Pancreas (tissue), 10 donors: ENCODE measurements around the gene KHNYN. TPM values are rescaled to one million over a fixed set of nuclear protein-coding genes. Genes with fewer than 3 reads are reported as not detected.

Source experiments
- ATAC-seq, 4 donors: fragments of 200-7000 bp; cut with Tn5 transposase; one replicate each; pipeline versions ENCODE4 v1.8.0 to v1.9.1; 2020; ENCODE audit warnings: mild to moderate bottlenecking in 4 of 4, moderate library complexity in 4 of 4
- DNase-seq, 6 donors: peaks; one replicate each; pipeline ENCODE4 v3.0.0-alpha.2; 2020
- FAIRE-seq: peaks from 2 replicates; lab custom pipeline; 2012; peaks lifted over from hg19 to GRCh38; lab: Jason Lieb, UNC
- H3K27ac ChIP-seq, 4 donors: fragments of 200-600 bp; sonication (generic); 1 replicate in 3 of 4; 2 replicates in 1 of 4; pipeline versions ENCODE4 v1.5.0 to v1.8.0; 2020
- H3K27me3 ChIP-seq, 4 donors: fragments of 200-600 bp; one replicate each; pipeline ENCODE4 v1.8.0; 2021
- H3K36me3 ChIP-seq, 3 donors: fragments of 200-600 bp; sonication (generic) in 1 of 3; one replicate each; pipeline versions ENCODE4 v1.5.0 to v1.8.0; 2020 to 2021
- H3K4me1 ChIP-seq, 3 donors: fragments of 200-600 bp; one replicate each; pipeline ENCODE4 v1.8.0; 2021
- H3K4me3 ChIP-seq, 4 donors: fragments of 200-600 bp; sonication (generic) in 2 of 4; one replicate each; pipeline versions ENCODE4 v1.5.0 to v1.8.0; 2020 to 2021
- H3K9me3 ChIP-seq, 4 donors: fragments of 200-600 bp; one replicate each; pipeline ENCODE4 v1.8.0; 2021
- WGBS, 2 donors: extraction: QIAGEN DNeasy Blood & Tissue Kit; methylation state at CpG; one replicate each; pipeline ENCODE4 v1.1.7; 2013; 5-methylcytosine and 5-hydroxymethylcytosine counted together
- intact Hi-C, 3 donors: fragments of 100-400 bp; cut with DNase I; formaldehyde crosslinking; loops; one replicate each; pipeline versions ENCODE4 v1.11.1 to v1.14.2; 2022
- polyA plus RNA-seq, 2 donors: library from polyadenylated mRNA; stranded (reverse); fragments of 200-250 nt; gene quantifications; one replicate each; pipeline ENCODE4 v1.2.3, GENCODE V29; 2013
- total RNA-seq, 6 donors: library from RNA; stranded (reverse); fragmentation: NEBNext Ultra II Directional in 4 of 6; extraction: Animal tissue kit (Norgen Biotek cat#: 25700) in 4 of 6; gene quantifications; one replicate each; pipeline versions ENCODE4 v1.2.1 to v1.2.4, GENCODE V29; 2021 to 2023
- TF ChIP-seq, protein P1 (sequence below), 4 donors: fragments of 200-600 bp; sonication (generic) in 3 of 4; IDR thresholded peaks; one replicate each; pipeline versions ENCODE4 v1.5.0 to v1.8.0; 2021; ENCODE audit warnings: antibody characterized with exemption in 4 of 4
- donor health status: healthy with polysubstance abuse.
- donor health status: DM: no; HTN: no; CAD: no; lungs with moderate emphysema.
- donor health status: DM: no; HTN: no; CAD: no.
- donor health status: control.
- donor health status: control.
- donor health status: Bipolar disorder and iron deficiency.
- donor health status: DM: yes; HTN: yes; CAD: no.
- donor health status: DM: no; HTN: no; CAD: no.
- donor health status: DM: no; HTN: no; CAD: no.
- donor health status: DM: yes; HTN: yes; CAD: no.

Gene KHNYN
- total RNA-seq (10 to 100 TPM; 25.4 to 42.9 (median 27.9) TPM), polyA plus RNA-seq (10 to 100 TPM; 21.8 to 26.9 TPM)

DNA sequence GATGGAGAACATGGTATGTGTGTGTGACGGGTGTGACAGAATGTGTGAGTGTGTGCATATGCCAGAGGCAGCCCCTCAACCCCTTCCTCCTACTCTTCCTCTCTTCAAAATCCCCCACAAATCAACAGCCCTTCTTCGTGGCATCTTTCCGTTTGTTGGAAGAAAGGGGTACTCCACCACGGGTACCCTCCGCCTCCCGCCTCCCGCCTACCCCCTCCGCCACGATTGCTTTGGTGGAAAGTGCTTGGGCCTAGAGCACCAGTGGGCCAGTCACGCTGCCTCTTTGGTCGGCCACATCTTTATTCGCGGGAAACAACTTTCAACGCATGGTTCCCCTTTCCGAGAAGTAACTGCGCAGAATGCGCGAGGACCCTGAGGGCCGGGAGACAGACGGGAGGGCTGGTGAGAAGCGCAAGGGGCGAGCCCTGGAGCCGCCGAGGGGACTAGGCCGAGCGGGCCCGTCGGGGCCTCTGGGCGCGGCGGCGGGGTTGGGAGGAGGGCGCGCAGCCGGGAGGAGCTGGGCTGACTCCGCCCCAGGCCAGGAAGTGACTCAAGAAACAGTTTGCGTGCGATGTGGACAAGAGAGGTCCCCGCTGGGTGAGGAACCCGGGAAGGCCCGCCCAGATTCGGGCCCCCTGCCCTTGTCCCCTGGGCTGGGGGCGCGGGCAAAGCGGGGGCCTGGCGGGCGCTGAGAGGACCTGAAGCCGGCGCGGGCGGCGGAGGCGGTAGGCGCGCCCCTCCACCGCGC, at the start of gene KHNYN, which contains the start of gene CBLN3:
TSS of gene KHNYN (plus strand) at position 560 of the 748 bp plus-strand sequence. CDS start 777 bp downstream, outside the sequence.
TSS of gene CBLN3 (minus strand) at position 274 of the 748 bp plus-strand sequence. CDS start 614 bp downstream, outside the sequence.
- Histone ChIP-seq H3K36me3 (peaks cover 0 to 11% (median 3%) of the 10 kb centered on the region in 3 donors), H3K4me1 (peaks cover 11 to 53% (median 50%) of the 10 kb centered on the region in 3 donors), H3K4me3 (peak within 1 kb of the TSS; percentile 58 to 78 (median 70)), H3K27me3 (no peaks in the 10 kb centered on the region), H3K9me3 (no peaks in the 10 kb centered on the region), H3K27ac (peak within 1 kb of the TSS; percentile 88 to 96 (median 94))
- intact Hi-C loops: loop anchor here (5.0 to 10.0 kb wide), 3 partner anchors 57 to 97 kb away; partner anchors contain the start of genes ADCY4 (in 1 of the 3) and RIPK3 (in 1 of the 3)
- ATAC-seq: peak; percentile 76 to 86 (median 80)
- 5% methylated on average over 56 to 57 of the region's 57 CpGs for WGBS, 2 donors
- DNase-seq: peak; percentile 88 to 95 (median 91)
- FAIRE-seq: no peak
- TF ChIP-seq, protein P1, sequence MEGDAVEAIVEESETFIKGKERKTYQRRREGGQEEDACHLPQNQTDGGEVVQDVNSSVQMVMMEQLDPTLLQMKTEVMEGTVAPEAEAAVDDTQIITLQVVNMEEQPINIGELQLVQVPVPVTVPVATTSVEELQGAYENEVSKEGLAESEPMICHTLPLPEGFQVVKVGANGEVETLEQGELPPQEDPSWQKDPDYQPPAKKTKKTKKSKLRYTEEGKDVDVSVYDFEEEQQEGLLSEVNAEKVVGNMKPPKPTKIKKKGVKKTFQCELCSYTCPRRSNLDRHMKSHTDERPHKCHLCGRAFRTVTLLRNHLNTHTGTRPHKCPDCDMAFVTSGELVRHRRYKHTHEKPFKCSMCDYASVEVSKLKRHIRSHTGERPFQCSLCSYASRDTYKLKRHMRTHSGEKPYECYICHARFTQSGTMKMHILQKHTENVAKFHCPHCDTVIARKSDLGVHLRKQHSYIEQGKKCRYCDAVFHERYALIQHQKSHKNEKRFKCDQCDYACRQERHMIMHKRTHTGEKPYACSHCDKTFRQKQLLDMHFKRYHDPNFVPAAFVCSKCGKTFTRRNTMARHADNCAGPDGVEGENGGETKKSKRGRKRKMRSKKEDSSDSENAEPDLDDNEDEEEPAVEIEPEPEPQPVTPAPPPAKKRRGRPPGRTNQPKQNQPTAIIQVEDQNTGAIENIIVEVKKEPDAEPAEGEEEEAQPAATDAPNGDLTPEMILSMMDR (IDR thresholded peaks at IDR 0.05): no peak

DNA sequence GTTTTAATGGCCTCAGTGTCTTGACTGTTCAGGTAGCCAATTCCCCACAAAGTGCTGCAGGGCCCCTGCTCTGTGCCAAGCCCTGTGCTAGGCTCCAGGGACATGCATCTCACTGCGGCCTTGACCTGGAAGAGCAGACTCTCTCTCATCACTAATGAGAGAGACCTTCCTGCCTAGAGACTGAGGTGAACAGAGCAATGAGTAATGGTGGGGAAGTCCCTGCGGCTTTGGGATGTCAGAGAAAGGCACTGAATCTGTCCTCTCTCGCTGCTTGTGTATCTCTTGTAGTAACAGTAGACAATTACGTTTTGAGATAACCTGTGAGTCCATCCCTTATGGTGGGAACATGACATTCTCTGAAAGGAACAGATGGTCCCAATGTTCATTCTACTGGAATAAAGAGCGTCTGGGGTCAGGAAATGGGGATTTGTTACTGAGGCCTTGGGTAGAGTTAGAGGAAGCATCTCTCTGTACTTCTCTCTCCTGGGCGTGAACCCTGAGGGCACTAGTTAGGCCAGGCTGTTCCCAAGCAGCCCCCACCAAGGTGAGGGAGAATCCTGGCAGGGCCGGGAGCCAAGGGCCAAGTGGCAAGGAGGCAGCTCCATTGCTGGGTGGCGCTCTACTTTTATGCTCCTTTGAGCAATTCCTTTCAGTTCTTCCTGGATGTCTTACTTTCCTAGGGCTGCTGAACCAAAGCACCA, 48.2 kb upstream of the KHNYN start:
- intact Hi-C loops: no loop called here
- Histone ChIP-seq H3K27ac (no peak overlapping the region), H3K4me1 (no peaks in the 10 kb centered on the region), H3K27me3 (no peaks in the 10 kb centered on the region), H3K4me3 (no peak overlapping the region), H3K9me3 (no peaks in the 10 kb centered on the region), H3K36me3 (no peaks in the 10 kb centered on the region)
- TF ChIP-seq, protein P1 (IDR thresholded peaks at IDR 0.05): no peak
- 79 to 88% methylated on average over 8 of the region's 8 CpGs for WGBS, 2 donors
- ATAC-seq (peak in 1 of 4 donors; percentile 17), DNase-seq (no peak), FAIRE-seq (no peak)

DNA sequence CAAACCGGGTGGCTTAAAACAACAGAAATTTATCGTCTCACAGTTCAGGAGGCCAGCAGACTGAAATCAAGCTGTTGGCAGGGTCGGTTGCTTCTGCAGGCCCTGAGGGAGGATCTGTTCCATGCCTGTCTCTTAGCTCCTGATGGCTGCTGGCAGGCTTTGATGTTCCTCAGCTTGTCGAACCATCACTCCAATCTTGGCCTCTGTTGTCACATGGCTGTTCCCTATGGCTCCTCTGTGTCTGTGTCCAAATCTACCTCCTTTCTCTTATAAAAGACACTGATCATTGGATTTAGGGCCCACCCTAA, 47.7 kb upstream of the KHNYN start:
- intact Hi-C loops: no loop called here
- Histone ChIP-seq H3K4me1 (no peaks in the 10 kb centered on the region), H3K4me3 (no peak overlapping the region), H3K9me3 (no peaks in the 10 kb centered on the region), H3K36me3 (no peaks in the 10 kb centered on the region), H3K27me3 (no peaks in the 10 kb centered on the region), H3K27ac (no peak overlapping the region)
- 74 to 89% methylated on average over 4 of the region's 4 CpGs for WGBS, 2 donors
- TF ChIP-seq, protein P1 (IDR thresholded peaks at IDR 0.05): no peak
- no peak for DNase-seq
- ATAC-seq: no peak
- no peak for FAIRE-seq

DNA sequence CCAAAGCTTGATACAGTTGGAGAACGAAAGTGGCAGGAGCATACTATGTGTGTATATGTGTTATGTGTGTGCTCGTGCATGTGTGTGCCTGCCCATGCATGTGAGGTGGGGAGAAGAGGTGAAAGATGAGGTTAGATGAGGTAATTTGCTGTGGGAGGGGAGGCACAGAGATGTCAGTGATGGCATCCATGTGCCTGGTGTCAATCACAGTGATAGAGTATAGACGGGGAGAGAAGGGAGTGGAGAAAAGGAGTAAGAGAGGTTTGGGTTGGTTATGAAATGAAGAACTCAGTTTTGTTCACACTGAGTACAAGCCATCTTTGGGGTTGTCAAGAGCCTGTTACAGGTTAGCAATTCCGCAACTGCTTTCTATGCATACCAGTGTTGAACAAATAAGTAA, 45.6 kb upstream of the KHNYN start:
- Histone ChIP-seq H3K27ac (no peak overlapping the region), H3K36me3 (no peaks in the 10 kb centered on the region), H3K9me3 (no peaks in the 10 kb centered on the region), H3K4me3 (no peak overlapping the region), H3K27me3 (no peaks in the 10 kb centered on the region), H3K4me1 (no peaks in the 10 kb centered on the region)
- TF ChIP-seq, protein P1 (IDR thresholded peaks at IDR 0.05): no peak
- no peak for DNase-seq
- no peak for FAIRE-seq
- 84 to 89% methylated on average over 4 of the region's 4 CpGs for WGBS, 2 donors
- intact Hi-C loops: no loop called here
- no peak for ATAC-seq
